ENCODE measurements around the gene PIK3AP1. TPM values are rescaled to one million over a fixed set of nuclear protein-coding genes. Genes with fewer than 3 reads are reported as not detected.
A peak's percentile ranks its signal among the peaks of the same experiment; 100 is the strongest.

Gene PIK3AP1
- polyA plus RNA-seq, 1 donor from 2014 or later: 174 TPM

GRCh38 chr10:96645191-96645721, 75.1 kb downstream of the PIK3AP1 start:
- Mint-ChIP-seq H3K27me3 (no peaks in the 10 kb centered on the region), H3K4me1 (peaks cover 42 to 50% (median 47%) of the 10 kb centered on the region in 3 donors), H3K9me3 (no peaks in the 10 kb centered on the region), H3K36me3 (peaks cover 5% of the 10 kb centered on the region), H3K4me3 (peak overlapping the region; percentile 25 to 87 (median 63)), H3K27ac (peak overlapping the region; percentile 94 to 97 (median 95))

DNA sequence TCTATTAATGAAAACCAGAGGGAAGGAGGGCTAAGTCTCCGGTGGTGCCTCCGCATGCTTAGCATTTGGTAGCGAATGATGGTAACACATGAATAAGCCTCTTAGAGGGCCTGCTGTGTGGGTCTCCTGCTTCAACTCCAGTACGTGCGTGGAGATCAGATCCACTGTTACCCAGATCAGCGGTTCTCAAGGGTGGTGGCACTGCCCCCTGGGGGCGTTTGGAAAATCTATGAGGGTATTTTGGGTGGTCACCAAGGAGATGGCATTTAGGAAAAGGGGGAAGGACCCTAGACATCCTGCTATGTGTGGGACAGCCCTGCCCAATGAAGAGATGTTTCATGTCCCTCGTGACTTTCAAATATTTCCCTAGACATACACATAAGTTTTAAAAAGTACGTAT, 76.4 kb downstream of the PIK3AP1 start:
- peaks cover 5% of the 10 kb centered on the region for H3K36me3 Mint-ChIP-seq
- H3K4me3 Mint-ChIP-seq: peak overlapping the region in 1 of 4 donors; percentile 33
- H3K9me3 Mint-ChIP-seq: no peaks in the 10 kb centered on the region
- peak overlapping the region; percentile 39 to 94 (median 63) for H3K27ac Mint-ChIP-seq
- no peaks in the 10 kb centered on the region for H3K27me3 Mint-ChIP-seq
- H3K4me1 Mint-ChIP-seq: peaks cover 38 to 51% (median 47%) of the 10 kb centered on the region in 3 donors

DNA sequence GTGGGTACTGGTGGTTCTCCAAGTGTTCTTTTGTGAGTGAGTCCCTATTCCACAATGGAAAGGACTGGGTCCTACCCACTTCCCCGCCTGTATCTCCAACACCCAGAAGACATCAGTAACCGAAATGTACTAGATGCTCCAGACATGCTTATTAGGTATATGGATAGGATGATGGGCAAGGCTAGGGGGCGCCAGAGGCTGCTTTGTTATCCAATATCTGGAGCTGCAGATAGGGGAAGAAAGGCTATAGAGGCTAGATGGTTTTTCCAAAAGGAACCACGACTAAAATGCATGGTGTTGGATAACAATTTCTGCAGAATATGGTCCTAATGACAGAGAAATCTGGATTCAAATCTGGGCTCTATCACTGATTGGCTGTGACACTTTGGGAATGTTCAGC, 77.3 kb downstream of the PIK3AP1 start:
- Mint-ChIP-seq H3K9me3 (no peaks in the 10 kb centered on the region), H3K27ac (peak overlapping the region in 1 of 3 donors; percentile 83), H3K36me3 (peaks cover 3% of the 10 kb centered on the region), H3K27me3 (no peaks in the 10 kb centered on the region), H3K4me1 (peaks cover 35 to 49% (median 47%) of the 10 kb centered on the region in 3 donors), H3K4me3 (peak overlapping the region in 1 of 4 donors; percentile 31)

- H3K4me1 Mint-ChIP-seq: peaks cover 31 to 45% (median 45%) of the 10 kb centered on the region in 3 donors
- H3K36me3 Mint-ChIP-seq: peaks cover 1% of the 10 kb centered on the region
- H3K27me3 Mint-ChIP-seq: no peaks in the 10 kb centered on the region
- H3K4me3 Mint-ChIP-seq: peak overlapping the region in 1 of 4 donors; percentile 31
- H3K9me3 Mint-ChIP-seq: no peaks in the 10 kb centered on the region
- peak overlapping the region in 2 of 3 donors; percentile 69 to 83 for H3K27ac Mint-ChIP-seq
These were observed 77.8 kb downstream of the PIK3AP1 start for GRCh38 chr10:96642530-96642929.

DNA sequence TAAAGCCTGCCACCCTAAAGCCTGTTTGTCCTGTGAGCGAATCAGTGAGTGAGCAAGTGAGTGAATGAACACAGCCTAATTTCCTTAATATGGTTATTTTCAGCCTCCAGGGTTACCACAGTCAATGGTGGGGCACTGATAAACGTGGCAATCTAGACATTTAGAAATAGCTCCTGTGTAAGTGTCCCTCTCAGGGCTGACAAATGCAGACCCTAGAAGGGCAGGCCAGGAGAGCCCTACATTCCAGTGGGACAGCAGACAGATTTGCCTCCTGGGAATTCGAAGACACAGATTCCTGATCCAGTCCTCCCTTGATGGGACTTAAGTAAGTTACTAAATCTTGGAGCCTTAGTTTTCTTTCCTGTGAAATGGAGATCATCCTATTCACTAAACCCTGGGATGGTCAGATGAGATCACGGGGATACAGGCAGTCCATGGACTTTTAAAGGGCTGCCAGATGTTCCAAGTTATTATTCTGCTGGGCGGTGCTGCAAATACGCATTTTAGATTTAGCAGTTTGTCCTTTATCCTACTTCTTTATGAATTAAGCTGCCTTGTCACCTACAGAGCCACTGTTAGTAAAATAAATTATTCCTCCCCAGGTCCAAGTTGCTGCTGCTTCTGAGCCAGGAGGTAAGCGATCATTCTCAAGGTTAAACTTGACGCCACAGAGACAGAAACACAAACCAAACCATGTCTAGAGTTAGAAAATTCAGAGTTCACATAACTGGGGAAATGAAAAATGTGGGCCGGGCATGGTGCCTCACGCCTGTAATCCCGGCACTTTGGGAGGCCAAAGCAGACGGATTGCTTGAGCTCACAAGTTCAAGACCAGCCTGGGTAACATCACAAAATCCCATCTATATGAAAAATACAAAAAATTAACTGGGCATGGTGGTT, 78.7 kb downstream of the PIK3AP1 start:
- no peaks in the 10 kb centered on the region for H3K36me3 Mint-ChIP-seq
- peaks cover 24 to 41% (median 41%) of the 10 kb centered on the region in 3 donors for H3K4me1 Mint-ChIP-seq
- peak overlapping the region in 1 of 4 donors; percentile 43 for H3K4me3 Mint-ChIP-seq
- H3K27me3 Mint-ChIP-seq: no peaks in the 10 kb centered on the region
- peak overlapping the region; percentile 76 to 85 (median 78) for H3K27ac Mint-ChIP-seq
- no peaks in the 10 kb centered on the region for H3K9me3 Mint-ChIP-seq

GRCh38 chr10:96639899-96640298, 80.4 kb downstream of the PIK3AP1 start:
- H3K27me3 Mint-ChIP-seq: no peaks in the 10 kb centered on the region
- no peaks in the 10 kb centered on the region for H3K36me3 Mint-ChIP-seq
- H3K4me3 Mint-ChIP-seq: no peak overlapping the region
- H3K4me1 Mint-ChIP-seq: peaks cover 9 to 29% (median 26%) of the 10 kb centered on the region in 3 donors
- peak overlapping the region; percentile 80 to 86 (median 85) for H3K27ac Mint-ChIP-seq
- no peaks in the 10 kb centered on the region for H3K9me3 Mint-ChIP-seq

- H3K9me3 Mint-ChIP-seq: no peaks in the 10 kb centered on the region
- no peaks in the 10 kb centered on the region for H3K27me3 Mint-ChIP-seq
- H3K36me3 Mint-ChIP-seq: no peaks in the 10 kb centered on the region
- H3K4me1 Mint-ChIP-seq: peaks cover 8 to 27% (median 23%) of the 10 kb centered on the region in 3 donors
- H3K4me3 Mint-ChIP-seq: no peak overlapping the region
- peak overlapping the region in 2 of 3 donors; percentile 42 to 89 for H3K27ac Mint-ChIP-seq
These were observed 81.6 kb downstream of the PIK3AP1 start for GRCh38 chr10:96638696-96639095.

GRCh38 chr10:96638120-96638519, 82.2 kb downstream of the PIK3AP1 start:
- Mint-ChIP-seq H3K36me3 (no peaks in the 10 kb centered on the region), H3K27me3 (no peaks in the 10 kb centered on the region), H3K27ac (no peak overlapping the region), H3K9me3 (no peaks in the 10 kb centered on the region), H3K4me3 (no peak overlapping the region), H3K4me1 (peaks cover 8 to 26% (median 25%) of the 10 kb centered on the region in 3 donors)

GRCh38 chr10:96637709-96638108, 82.6 kb downstream of the PIK3AP1 start:
- no peak overlapping the region for H3K4me3 Mint-ChIP-seq
- H3K4me1 Mint-ChIP-seq: peaks cover 5 to 22% (median 22%) of the 10 kb centered on the region in 3 donors

GRCh38 chr10:96636551-96636950, 83.8 kb downstream of the PIK3AP1 start:
- H3K27me3 Mint-ChIP-seq: no peaks in the 10 kb centered on the region
- peak overlapping the region in 1 of 4 donors; percentile 25 for H3K4me3 Mint-ChIP-seq
- H3K9me3 Mint-ChIP-seq: no peaks in the 10 kb centered on the region
- peak overlapping the region in 2 of 3 donors; percentile 9 to 46 for H3K27ac Mint-ChIP-seq
- peaks cover 4 to 22% (median 21%) of the 10 kb centered on the region in 3 donors for H3K4me1 Mint-ChIP-seq
- H3K36me3 Mint-ChIP-seq: peaks cover 2% of the 10 kb centered on the region

More at GRCh38 chr10:96637709-96638108, 82.6 kb downstream of the PIK3AP1 start:
- no peaks in the 10 kb centered on the region for H3K27me3 Mint-ChIP-seq
- no peaks in the 10 kb centered on the region for H3K9me3 Mint-ChIP-seq
- peak overlapping the region in 1 of 3 donors; percentile 11 for H3K27ac Mint-ChIP-seq
- no peaks in the 10 kb centered on the region for H3K36me3 Mint-ChIP-seq

DNA sequence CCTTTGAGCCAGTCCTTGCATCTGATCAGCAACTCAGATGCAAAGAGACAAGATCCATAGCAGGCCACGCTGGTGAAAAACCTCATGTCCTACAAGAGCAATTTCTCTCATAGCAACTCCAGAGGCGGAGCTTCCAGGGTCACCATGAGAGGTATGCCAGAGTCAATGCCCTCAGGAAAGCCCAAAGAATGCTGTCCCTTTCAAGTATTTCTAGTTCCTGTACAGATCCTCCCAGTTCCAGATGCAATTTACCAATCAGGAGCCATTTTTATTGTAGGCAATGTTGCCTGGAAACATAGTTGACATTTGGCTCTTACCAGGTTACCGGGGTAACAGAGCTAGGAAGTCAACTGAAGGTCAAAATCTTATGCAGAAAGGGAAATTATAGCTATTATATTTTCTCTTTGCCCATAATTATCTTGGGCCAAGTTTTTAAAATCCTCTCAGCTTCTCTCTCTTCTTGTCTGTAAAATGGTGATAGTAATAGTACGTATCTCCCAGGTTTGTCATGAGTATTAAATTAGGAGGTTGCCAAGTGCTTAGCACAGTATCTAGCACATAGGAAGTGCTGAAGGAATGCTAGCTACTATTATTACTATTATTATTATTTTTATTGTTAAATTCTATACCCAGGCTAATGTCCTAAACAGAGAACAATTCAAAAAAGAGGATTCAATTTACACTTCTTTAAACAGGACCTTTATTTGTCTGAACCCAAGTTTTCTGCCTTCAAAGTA, 87.2 kb downstream of the PIK3AP1 start:
- Mint-ChIP-seq H3K27me3 (no peaks in the 10 kb centered on the region), H3K36me3 (peaks cover 2% of the 10 kb centered on the region), H3K9me3 (no peaks in the 10 kb centered on the region), H3K4me1 (peaks cover 5 to 12% (median 8%) of the 10 kb centered on the region in 3 donors), H3K27ac (peak overlapping the region in 2 of 3 donors; percentile 24 to 32), H3K4me3 (no peak overlapping the region)

- Mint-ChIP-seq H3K36me3 (peaks cover 4% of the 10 kb centered on the region), H3K9me3 (no peaks in the 10 kb centered on the region), H3K4me3 (no peak overlapping the region), H3K27ac (peak overlapping the region in 1 of 3 donors; percentile 2), H3K27me3 (no peaks in the 10 kb centered on the region), H3K4me1 (peaks cover 0 to 4% (median 2%) of the 10 kb centered on the region in 3 donors)
These were observed 93.0 kb downstream of the PIK3AP1 start for GRCh38 chr10:96627292-96627691.

- no peaks in the 10 kb centered on the region for H3K27me3 Mint-ChIP-seq
- H3K36me3 Mint-ChIP-seq: peaks cover 3% of the 10 kb centered on the region
- no peaks in the 10 kb centered on the region for H3K9me3 Mint-ChIP-seq
- H3K27ac Mint-ChIP-seq: peak overlapping the region in 1 of 3 donors; percentile 2
- no peak overlapping the region for H3K4me3 Mint-ChIP-seq
- H3K4me1 Mint-ChIP-seq: peaks cover 0 to 3% (median 2%) of the 10 kb centered on the region in 3 donors
These were observed 93.5 kb downstream of the PIK3AP1 start for GRCh38 chr10:96626795-96627194.

- H3K27ac Mint-ChIP-seq: no peak overlapping the region
- no peaks in the 10 kb centered on the region for H3K4me1 Mint-ChIP-seq
- H3K4me3 Mint-ChIP-seq: no peak overlapping the region
- no peaks in the 10 kb centered on the region for H3K9me3 Mint-ChIP-seq
- H3K36me3 Mint-ChIP-seq: peaks cover 3% of the 10 kb centered on the region
- H3K27me3 Mint-ChIP-seq: no peaks in the 10 kb centered on the region
These were observed 95.1 kb downstream of the PIK3AP1 start for GRCh38 chr10:96625173-96625572.

Measured in IgD-negative memory B cell (primary cell).